Measurements from ENCODE around the gene FGD5. TPM values are rescaled to one million over a fixed set of nuclear protein-coding genes. Genes with fewer than 3 reads are reported as not detected.

The FGD5 gene
- total and polyA plus RNA-seq, 9 of the 15 experiments (the other 6 are each of a cell fraction or from before 2014, with no cell fraction given) = 0.18 TPM; not detected in 8

DNA sequence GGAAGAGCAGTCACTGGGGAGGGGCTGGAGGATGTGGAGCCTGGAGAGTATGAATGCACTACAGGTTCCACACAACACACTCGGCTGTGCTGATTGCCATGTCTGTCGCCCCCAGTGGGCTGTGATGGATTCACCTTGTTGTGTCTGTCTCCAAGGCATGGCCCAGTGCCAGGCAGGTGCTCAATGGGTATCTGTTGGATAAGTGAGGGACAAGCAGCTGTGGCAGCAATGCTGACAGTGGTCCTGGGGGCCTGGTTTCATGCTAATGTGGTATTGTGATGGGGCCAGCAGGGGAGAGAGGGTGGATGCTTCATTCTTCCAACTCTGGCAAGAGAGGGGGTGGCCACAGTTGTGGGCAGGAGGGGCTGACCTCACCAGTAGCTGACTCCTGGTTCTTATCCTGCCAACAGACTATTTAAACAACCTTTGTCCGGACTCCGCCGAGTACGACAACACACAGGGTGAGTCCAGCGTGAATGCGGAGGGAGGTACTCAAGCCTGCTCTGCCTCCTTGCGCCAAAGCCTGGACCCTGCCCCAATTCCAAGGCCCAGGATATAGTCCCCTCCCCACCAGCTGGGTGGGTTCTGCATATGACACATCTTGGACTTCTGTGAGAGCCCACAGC is 81.3 kb downstream of the FGD5 start:
- no peak overlapping the region for H3K4me2 ChIP-seq (ENCODE audit: insufficient read depth, low read length)
- BruUV-seq (replicated peaks) = no TSS peak
- H4K20me1 ChIP-seq (replicated peaks; ENCODE audit: control insufficient read depth, insufficient read depth, low read length) = peaks cover 7% of the 10 kb centered on the region; the same call in 1 of the 2 replicates
- ChIA-PET POLR2A (no interaction called here), CTCF (ENCODE audit: low intra/inter-chr PET ratio) (no interaction called here)
- H3K36me3 ChIP-seq (ENCODE audit: control insufficient read depth, insufficient read depth, low read length) = no peaks in the 10 kb centered on the region
- in situ Hi-C loops (cut with MboI) = loop anchor here (25.0 kb wide), 2 partner anchors 388 to 1238 kb away; no protein-coding TSS in a partner anchor
- intact Hi-C loops (cut with micrococcal nuclease) = no loop called here
- DNase-seq (ENCODE audit: extremely low read depth in 1 of 4, low spot score in 3 of 4) (no peak), ATAC-seq (no peak; the same call in 2 of the 3 replicates), FAIRE-seq (no peak)
- H3K27ac ChIP-seq (ENCODE audit: extremely low read depth, low read depth, low read length) = no peak overlapping the region
- TF ChIP-seq STAT6 (CRISPR knock-in tag; IDR thresholded peaks at IDR 0.05) = no peak
- TF ChIP-seq PCBP2 (IDR thresholded peaks at IDR 0.05; ENCODE audit: low read depth, low read length, poor library complexity, severe bottlenecking) = no peak
- TF ChIP-seq L3MBTL2 (IDR thresholded peaks at IDR 0.05) = no peak
- no peak for TF ChIP-seq DIDO1 (tag; IDR thresholded peaks at IDR 0.05; ENCODE audit: low read depth)
- no peak for TF ChIP-seq STAT5A (IDR thresholded peaks at IDR 0.05; ENCODE audit: borderline replicate concordance, low read length)
- TF ChIP-seq NFIC (IDR thresholded peaks at IDR 0.05) = peak; percentile 36; the same call in 1 of the 2 replicates
- no peak for TF ChIP-seq PURB (CRISPR knock-in tag; IDR thresholded peaks at IDR 0.05; ENCODE audit: low read depth)
- no peak for TF ChIP-seq HDAC6 (IDR thresholded peaks at IDR 0.05; ENCODE audit: low read depth, low read length)
- WGBS (ENCODE audit: insufficient coverage, low coverage, missing lambda C conversion rate) = 2% methylated on average over 9 of the region's 9 CpGs
- H3K4me1 ChIP-seq (replicated peaks in 1 of 2; ENCODE audit: control insufficient read depth in 2 of 2, insufficient read depth in 2 of 2, low read length in 2 of 2) = no peaks in the 10 kb centered on the region
- H3K9ac ChIP-seq (ENCODE audit: insufficient read depth in 1 of 2, low read depth in 2 of 2, low read length in 2 of 2) = no peak overlapping the region
- H2AFZ ChIP-seq (ENCODE audit: low read depth, low read length) = no peak overlapping the region
- peaks cover 20 to 61% of the 10 kb centered on the region in 2 experiments for H3K27me3 ChIP-seq (ENCODE audit: control insufficient read depth in 2 of 2, insufficient read depth in 2 of 2, low read length in 2 of 2)
- no peaks in the 10 kb centered on the region for H3K9me1 ChIP-seq (ENCODE audit: control insufficient read depth, insufficient read depth, low read length)
- H3K79me2 ChIP-seq (ENCODE audit: control insufficient read depth, insufficient read depth, low read length) = no peaks in the 10 kb centered on the region
- H3K4me3 ChIP-seq = no peak overlapping the region
- peaks cover 2% of the 10 kb centered on the region; the same call in 1 of the 2 replicates for H3K9me3 ChIP-seq (replicated peaks; ENCODE audit: control insufficient read depth, insufficient read depth, low read depth, low read length)

Measured in K562 (cell line).